Measurements from ENCODE around the gene STON2. TPM values are rescaled to one million over a fixed set of nuclear protein-coding genes. Genes with fewer than 3 reads are reported as not detected.
A peak's percentile ranks its signal among the peaks of the same experiment; 100 is the strongest.

Gene STON2
- total RNA-seq, 1 donor from 2014 or later, result not detected

GRCh38 chr14:81446279-81447007, 46.3 kb upstream of the STON2 start:
- CTCF ChIA-PET, result no interaction called here
- intact Hi-C loops (cut with micrococcal nuclease), result no loop called here
- POLR2A ChIA-PET, result no interaction called here
- ATAC-seq (ENCODE audit: low read depth) (no peak), DNase-seq (no peak)
- H3K4me1 Mint-ChIP-seq, result no peaks in the 10 kb centered on the region
- H3K27me3 Mint-ChIP-seq, result peaks cover 32% of the 10 kb centered on the region
- H3K9me3 Mint-ChIP-seq, result no peaks in the 10 kb centered on the region
- no peak overlapping the region for H3K4me3 Mint-ChIP-seq
- H3K27ac Mint-ChIP-seq, result no peak overlapping the region
- TF ChIP-seq CTCF (IDR thresholded peaks at IDR 0.05), result no peak
- H3K36me3 Mint-ChIP-seq (ENCODE audit: low read depth), result no peaks in the 10 kb centered on the region

GRCh38 chr14:81441626-81442134, 41.6 kb upstream of the STON2 start:
- CTCF ChIA-PET, result no interaction called here
- H3K27ac Mint-ChIP-seq, result no peak overlapping the region
- POLR2A ChIA-PET, result no interaction called here

GRCh38 chr14:81440041-81440440, 39.9 kb upstream of the STON2 start:
- intact Hi-C loops (cut with micrococcal nuclease), result no loop called here
- H3K36me3 Mint-ChIP-seq (ENCODE audit: low read depth), result no peaks in the 10 kb centered on the region
- no peaks in the 10 kb centered on the region for H3K9me3 Mint-ChIP-seq
- peaks cover 13% of the 10 kb centered on the region for H3K4me1 Mint-ChIP-seq
- H3K4me3 Mint-ChIP-seq, result no peak overlapping the region
- H3K27ac Mint-ChIP-seq, result no peak overlapping the region
- CTCF ChIA-PET, result no interaction called here
- H3K27me3 Mint-ChIP-seq, result peaks cover 41% of the 10 kb centered on the region
- no peak for DNase-seq
- TF ChIP-seq CTCF (IDR thresholded peaks at IDR 0.05), result no peak
- no peak for ATAC-seq (ENCODE audit: low read depth)
- POLR2A ChIA-PET, result no interaction called here

More at GRCh38 chr14:81441626-81442134, 41.6 kb upstream of the STON2 start:
- Mint-ChIP-seq H3K4me3 (no peak overlapping the region), H3K9me3 (no peaks in the 10 kb centered on the region), H3K27me3 (peaks cover 36% of the 10 kb centered on the region), H3K36me3 (ENCODE audit: low read depth) (no peaks in the 10 kb centered on the region), H3K4me1 (peaks cover 5% of the 10 kb centered on the region)
- ATAC-seq (ENCODE audit: low read depth) (no peak), DNase-seq (no peak)
- no peak for TF ChIP-seq CTCF (IDR thresholded peaks at IDR 0.05)
- intact Hi-C loops (cut with micrococcal nuclease), result no loop called here

- ATAC-seq (ENCODE audit: low read depth), result no peak
- Mint-ChIP-seq H3K9me3 (no peaks in the 10 kb centered on the region), H3K4me3 (peak overlapping the region; percentile 72), H3K27ac (peak overlapping the region; percentile 26), H3K4me1 (peaks cover 13% of the 10 kb centered on the region), H3K36me3 (ENCODE audit: low read depth) (no peaks in the 10 kb centered on the region), H3K27me3 (peaks cover 58% of the 10 kb centered on the region)
- intact Hi-C loops (cut with micrococcal nuclease), result no loop called here
- TF ChIP-seq CTCF (IDR thresholded peaks at IDR 0.05), result no peak
- ChIA-PET CTCF (no interaction called here), POLR2A (no interaction called here)
- no peak for DNase-seq
These were observed 37.1 kb upstream of the STON2 start for GRCh38 chr14:81437244-81437643.

GRCh38 chr14:81436296-81437138, 36.4 kb upstream of the STON2 start:
- Mint-ChIP-seq H3K27me3 (peaks cover 60% of the 10 kb centered on the region), H3K4me3 (peak overlapping the region; percentile 72), H3K36me3 (ENCODE audit: low read depth) (no peaks in the 10 kb centered on the region), H3K27ac (no peak overlapping the region), H3K9me3 (no peaks in the 10 kb centered on the region), H3K4me1 (peaks cover 13% of the 10 kb centered on the region)
- POLR2A ChIA-PET, result no interaction called here
- intact Hi-C loops (cut with micrococcal nuclease), result no loop called here
- peak; percentile 66 for ATAC-seq (ENCODE audit: low read depth)
- no peak for TF ChIP-seq CTCF (IDR thresholded peaks at IDR 0.05)
- CTCF ChIA-PET, result no interaction called here
- DNase-seq, result peak; percentile 29

All from activated B cell treated with CpG ODN at 0.5 μM for 24 hours (primary cell).